ENCODE data around the gene TBC1D22A.

- TF ChIP-seq EP300 (IDR thresholded peaks at IDR 0.05; ENCODE audit: low read depth) = no peak
- no peak for TF ChIP-seq CTCF (IDR thresholded peaks at IDR 0.05)
- TF ChIP-seq POLR2A (IDR thresholded peaks at IDR 0.05) = no peak
Measured at GRCh38 chr22:46732513-46732912, 29.9 kb upstream of the TBC1D22A start.

Measured in transverse colon (tissue), 3 donors.